H1 (cell line): ENCODE results near the gene RRP9. TPM values are rescaled to one million over a fixed set of nuclear protein-coding genes. Genes with fewer than 3 reads are reported as not detected.

Experiments used
- CTCF ChIA-PET: fragments of 300-600 bp; sonication (Branson Sonifier 250); formaldehyde crosslinking; loops from one replicate; lab custom pipeline; 2021; ENCODE audit not compliant: partially characterized antibody; lab: Charles Lee
- POLR2A ChIA-PET: fragments of 300-600 bp; sonication (Branson Sonifier 250); formaldehyde crosslinking; loops from one replicate; lab custom pipeline; 2021; ENCODE audit warnings: inconsistent platforms; ENCODE audit not compliant: partially characterized antibody; lab: Charles Lee
- DNase-seq, 2 experiments: peaks; one replicate each; pipeline versions ENCODE4 v3.0.0 to v3.0.0-alpha.2; 2010 to 2022; ENCODE audit warnings: low spot score in 2 of 2, low read depth in 1 of 2, mixed read lengths in 1 of 2
- FAIRE-seq: peaks from 2 replicates; lab custom pipeline; 2011; peaks lifted over from hg19 to GRCh38; lab: Jason Lieb, UNC
- H2AFZ ChIP-seq: 2 replicates; pipeline ENCODE4 v1.8.1; 2012; ENCODE audit warnings: low read length, inconsistent platforms
- H2AK5ac ChIP-seq: 2 replicates; pipeline ENCODE4 v1.6.1; 2013; ENCODE audit warnings: low read depth, low read length
- H2BK120ac ChIP-seq: replicated peaks from 2 replicates; pipeline ENCODE3; 2013; ENCODE audit warnings: low read depth, low read length, inconsistent platforms
- H2BK12ac ChIP-seq: 2 replicates; pipeline ENCODE4 v1.6.1; 2013; ENCODE audit warnings: low read depth, low read length
- H2BK15ac ChIP-seq: 2 replicates; pipeline ENCODE4 v1.6.1; 2013; ENCODE audit warnings: low read length
- H2BK20ac ChIP-seq: 2 replicates; pipeline ENCODE4 v1.6.1; 2013; ENCODE audit warnings: low read length
- H2BK5ac ChIP-seq: 2 replicates; pipeline ENCODE4 v1.6.1; 2013; ENCODE audit warnings: low read depth, low read length
- H3K14ac ChIP-seq: 2 replicates; pipeline ENCODE4 v1.6.1; 2013; ENCODE audit warnings: inconsistent platforms; ENCODE audit not compliant: insufficient read length
- H3K18ac ChIP-seq: 2 replicates; pipeline ENCODE4 v1.6.1; 2013; ENCODE audit warnings: low read length; ENCODE audit errors: extremely low read depth
- H3K23ac ChIP-seq: 2 replicates; pipeline ENCODE4 v1.6.1; 2013; ENCODE audit warnings: inconsistent platforms; ENCODE audit not compliant: insufficient read length
- H3K23me2 ChIP-seq: 2 replicates; pipeline ENCODE4 v1.6.1; 2013; ENCODE audit warnings: low read depth, low read length
- H3K27ac ChIP-seq: 2 replicates; pipeline ENCODE4 v1.6.1; 2011; ENCODE audit warnings: low read depth, low read length, inconsistent platforms
- H3K27me3 ChIP-seq, 4 experiments: replicated peaks in 1 of 4; 1 replicate in 1 of 4; 2 replicates in 3 of 4; pipeline versions ENCODE4 v1.6.1 to v1.8.1; 2011 to 2013; ENCODE audit warnings: low read length in 3 of 4, mild to moderate bottlenecking in 3 of 4, inconsistent platforms in 2 of 4, mixed read lengths in 2 of 4, moderate library complexity in 1 of 4; ENCODE audit not compliant: control insufficient read depth in 3 of 4, insufficient read depth in 3 of 4; ENCODE audit errors: extremely low read depth in 1 of 4
- H3K36me3 ChIP-seq, 4 experiments: 2 replicates each; pipeline versions ENCODE4 v1.6.1 to v1.8.1; 2011 to 2013; ENCODE audit warnings: mild to moderate bottlenecking in 4 of 4, low read length in 3 of 4, moderate library complexity in 2 of 4, control low read depth in 1 of 4, inconsistent platforms in 1 of 4; ENCODE audit not compliant: insufficient read depth in 4 of 4, control insufficient read depth in 2 of 4
- H3K4ac ChIP-seq: replicated peaks from 2 replicates; pipeline ENCODE3; 2013; ENCODE audit warnings: low read length, low read depth, mixed read lengths, inconsistent platforms; ENCODE audit not compliant: insufficient read length
- H3K4me1 ChIP-seq, 4 experiments: replicated peaks in 1 of 4; 1 replicate in 1 of 4; 2 replicates in 3 of 4; pipeline versions ENCODE4 v1.6.1 to v1.8.1; 2011 to 2013; ENCODE audit warnings: low read length in 3 of 4, inconsistent platforms in 2 of 4, mixed read lengths in 1 of 4; ENCODE audit not compliant: insufficient read depth in 4 of 4, control insufficient read depth in 3 of 4
- H3K4me2 ChIP-seq, 2 experiments: 2 replicates each; pipeline versions ENCODE4 v1.6.1 to v1.8.1; 2011 to 2013; ENCODE audit warnings: low read depth in 2 of 2, low read length in 2 of 2, control low read depth in 1 of 2, inconsistent platforms in 1 of 2, mild to moderate bottlenecking in 1 of 2; ENCODE audit not compliant: insufficient read depth in 1 of 2
- H3K4me3 ChIP-seq, 4 experiments: fragments of 200-600, 300-600 bp in 1 of 4; sonication (generic), shearing (Covaris generic), sonication (Bioruptor Twin) in 1 of 4; 2 replicates each; pipeline versions ENCODE4 v1.5.1 to v1.8.1; 2011 to 2016; ENCODE audit warnings: low read length in 4 of 4, low read depth in 3 of 4, control low read depth in 2 of 4, inconsistent platforms in 2 of 4, mild to moderate bottlenecking in 2 of 4, mixed read lengths in 1 of 4, moderate library complexity in 1 of 4; ENCODE audit not compliant: insufficient read depth in 2 of 4; ENCODE audit errors: extremely low read depth in 1 of 4
- H3K56ac ChIP-seq: replicated peaks from 2 replicates; pipeline ENCODE3; 2013; ENCODE audit warnings: low read depth, mild to moderate bottlenecking, mixed read lengths, low read length, inconsistent platforms; ENCODE audit not compliant: insufficient read length
- H3K79me1 ChIP-seq: 2 replicates; pipeline ENCODE4 v1.6.1; 2013; ENCODE audit warnings: low read depth, low read length, control low read depth
- H3K79me2 ChIP-seq, 2 experiments: 2 replicates each; pipeline versions ENCODE4 v1.6.1 to v1.8.1; 2012 to 2013; ENCODE audit warnings: low read length in 2 of 2, mild to moderate bottlenecking in 2 of 2, inconsistent platforms in 1 of 2; ENCODE audit not compliant: insufficient read depth in 2 of 2, control insufficient read depth in 1 of 2
- H3K9ac ChIP-seq, 4 experiments: replicated peaks in 1 of 4; 1 replicate in 1 of 4; 2 replicates in 3 of 4; pipeline versions ENCODE4 v1.6.1 to v1.8.1; 2011 to 2013; ENCODE audit warnings: low read depth in 3 of 4, low read length in 3 of 4, control low read depth in 2 of 4, mild to moderate bottlenecking in 2 of 4, moderate library complexity in 2 of 4, inconsistent platforms in 1 of 4; ENCODE audit errors: extremely low read depth in 1 of 4
- H3K9me3 ChIP-seq, 2 experiments: 2 replicates each; pipeline versions ENCODE4 v1.6.1 to v1.8.1; 2012 to 2013; ENCODE audit warnings: mild to moderate bottlenecking in 2 of 2, moderate library complexity in 2 of 2, control low read depth in 1 of 2, inconsistent platforms in 1 of 2, low read depth in 1 of 2, low read length in 1 of 2, mixed read lengths in 1 of 2; ENCODE audit not compliant: insufficient read depth in 2 of 2
- H4K20me1 ChIP-seq, 2 experiments: replicated peaks in 1 of 2; 2 replicates each; pipeline versions ENCODE3 to v1.8.1; 2011 to 2013; ENCODE audit warnings: inconsistent platforms in 2 of 2, low read length in 2 of 2, mild to moderate bottlenecking in 1 of 2; ENCODE audit not compliant: insufficient read depth in 2 of 2, control insufficient read depth in 1 of 2
- H4K5ac ChIP-seq: 2 replicates; pipeline ENCODE4 v1.6.1; 2013; ENCODE audit warnings: low read length, low read depth, mixed read lengths, inconsistent platforms; ENCODE audit not compliant: insufficient read length
- H4K8ac ChIP-seq: 2 replicates; pipeline ENCODE4 v1.8.0; 2013; ENCODE audit warnings: mild to moderate bottlenecking, moderate library complexity, low read length, inconsistent platforms; ENCODE audit not compliant: insufficient read depth; ENCODE audit errors: extremely low read depth
- H4K91ac ChIP-seq: replicated peaks from 2 replicates; pipeline ENCODE3; 2013; ENCODE audit warnings: low read length, mixed read lengths, inconsistent platforms; ENCODE audit not compliant: insufficient read length
- CHD1 ChIP-seq: IDR thresholded peaks from 2 replicates; pipeline ENCODE4 v1.6.1; 2012; ENCODE audit warnings: low read depth, low read length, improper control_type of control experiment
- EP300 ChIP-seq, 2 experiments: IDR thresholded peaks; 1 replicate in 1 of 2; 2 replicates in 1 of 2; pipeline ENCODE4 v1.6.1; 2011 to 2012; ENCODE audit warnings: low read depth in 2 of 2, low read length in 2 of 2, mild to moderate bottlenecking in 2 of 2, borderline replicate concordance in 1 of 2, inconsistent platforms in 1 of 2, moderate library complexity in 1 of 2
- FOSL1 ChIP-seq: IDR thresholded peaks from 2 replicates; pipeline ENCODE4 v1.6.1; 2011; ENCODE audit warnings: mild to moderate bottlenecking, low read depth, low read length, moderate library complexity; ENCODE audit not compliant: insufficient read depth
- GTF2F1 ChIP-seq: IDR thresholded peaks from 2 replicates; pipeline ENCODE4 v1.6.1; 2012; ENCODE audit warnings: low read depth, low read length, improper control_type of control experiment, borderline replicate concordance
- JUN ChIP-seq: IDR thresholded peaks from 2 replicates; pipeline ENCODE4 v1.6.1; 2011; ENCODE audit warnings: low read depth, mild to moderate bottlenecking, improper control_type of control experiment, low read length
- JUND ChIP-seq: IDR thresholded peaks from 2 replicates; pipeline ENCODE4 v1.6.1; 2011; ENCODE audit warnings: mild to moderate bottlenecking, improper control_type of control experiment, low read length
- MAFK ChIP-seq: IDR thresholded peaks from 2 replicates; pipeline ENCODE4 v1.6.1; 2012; ENCODE audit warnings: low read depth, mild to moderate bottlenecking, improper control_type of control experiment, low read length
- POU5F1 ChIP-seq: IDR thresholded peaks from 2 replicates; pipeline ENCODE4 v1.6.1; 2011; ENCODE audit warnings: low read depth, mild to moderate bottlenecking, low read length, moderate library complexity
- RNF2 ChIP-seq: fragments of 200-900, 300-1000 bp; sonication (generic); IDR thresholded peaks from 2 replicates; pipeline ENCODE4 v1.7.1; 2016; ENCODE audit warnings: borderline replicate concordance, low read depth, mild to moderate bottlenecking, antibody characterized with exemption, low read length; ENCODE audit not compliant: poor library complexity, severe bottlenecking; ENCODE audit errors: missing control alignments
- SP2 ChIP-seq: IDR thresholded peaks from 2 replicates; pipeline ENCODE4 v1.6.1; 2012; ENCODE audit warnings: mild to moderate bottlenecking, low read length, inconsistent platforms
- TAF7 ChIP-seq: optimal IDR thresholded peaks from 2 replicates; pipeline ENCODE3; 2011; ENCODE audit warnings: low read depth, mild to moderate bottlenecking, inconsistent platforms, low read length, moderate library complexity, borderline replicate concordance
- WGBS, 2 experiments: shearing (Covaris generic) in 1 of 2; methylation state at CpG; one replicate each; pipeline versions ENCODE4 v1.1.6 to v1.1.7; 2013 to 2015; ENCODE audit warnings: low lambda C conversion rate in 2 of 2, mixed read lengths in 2 of 2, inconsistent platforms in 1 of 2, low coverage in 1 of 2, missing lambda C conversion rate in 1 of 2; ENCODE audit not compliant: insufficient replicate concordance in 2 of 2, insufficient coverage in 1 of 2, insufficient read length in 1 of 2; ENCODE audit errors: extremely low coverage in 1 of 2, missing lambda C conversion rate in 1 of 2; 5-methylcytosine and 5-hydroxymethylcytosine counted together
- polyA plus RNA-seq, 7 experiments: library from polyadenylated mRNA; depleted of rRNA in 3 of 7; stranded (reverse) in 5 of 7; unstranded in 2 of 7; fragments of >200 nt in 5 of 7; fragments of 200-250 nt in 2 of 7; gene quantifications; 1 replicate in 5 of 7; 2 replicates in 1 of 7; 4 replicates in 1 of 7; pipeline versions ENCODE4 v1.2.1 to v1.2.3, GENCODE V29; 2011 to 2013; ENCODE audit warnings: missing spikeins in 2 of 7, mixed read lengths in 2 of 7
- total RNA-seq: library from RNA; stranded (reverse); fragmentation: NEBNext Ultra II Directional; extraction: Animal tissue kit (Norgen Biotek cat#: 25700); gene quantifications from 2 replicates; pipeline ENCODE4 v1.2.1, GENCODE V29; 2021

Gene RRP9
- total and polyA plus RNA-seq, 2 of the 8 experiments (the other 6 are each of a cell fraction or from before 2014, with no cell fraction given) = 55.6 to 68.9 TPM

DNA sequence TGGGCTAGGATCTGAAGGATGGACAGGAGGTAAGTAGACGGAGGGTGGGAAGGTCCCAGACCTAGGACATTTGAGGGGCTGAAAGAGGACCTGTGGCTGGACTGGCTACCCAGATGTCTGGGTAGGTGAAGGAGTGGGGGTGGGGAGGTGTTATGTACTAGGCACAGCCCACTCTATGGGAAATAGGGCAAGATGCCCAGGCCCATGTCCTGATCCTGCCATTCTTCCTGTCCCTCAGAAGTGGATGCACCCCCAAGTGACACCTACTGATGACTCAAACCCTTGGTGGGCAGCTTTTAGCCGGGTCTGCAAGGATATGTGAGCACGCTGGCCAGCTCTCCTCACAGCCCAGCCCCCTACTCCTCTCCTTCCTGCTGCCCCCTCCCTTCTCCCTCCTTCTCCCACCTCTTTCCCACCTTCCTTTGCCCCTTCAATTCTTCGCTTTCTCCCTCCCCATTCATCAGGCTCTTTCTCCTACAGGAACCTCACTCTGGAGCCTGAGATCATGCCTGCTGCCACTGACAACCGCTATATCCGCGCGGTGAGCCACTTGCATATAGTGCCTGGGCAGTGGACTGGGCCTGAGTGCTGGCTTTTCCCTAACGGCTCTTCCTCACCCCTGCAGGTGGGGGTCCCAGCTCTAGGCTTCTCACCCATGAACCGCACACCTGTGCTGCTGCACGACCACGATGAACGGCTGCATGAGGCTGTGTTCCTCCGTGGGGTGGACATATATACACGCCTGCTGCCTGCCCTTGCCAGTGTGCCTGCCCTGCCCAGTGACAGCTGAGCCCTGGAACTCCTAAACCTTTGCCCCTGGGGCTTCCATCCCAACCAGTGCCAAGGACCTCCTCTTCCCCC lies 46.8 kb upstream of the RRP9 start:
- Histone ChIP-seq H3K79me2 (no peaks in the 10 kb centered on the region; a peak in 1 of 4 replicates), H2AFZ (no peak overlapping the region), H2BK120ac (no peak overlapping the region), H3K14ac (no peak overlapping the region), H4K5ac (no peak overlapping the region), H4K91ac (no peak overlapping the region), H3K9me3 (no peaks in the 10 kb centered on the region), H3K4me1 (peaks cover 0 to 13% (median 5%) of the 10 kb centered on the region in 4 experiments; a peak in 6 of 7 replicates), H2BK5ac (no peak overlapping the region), H4K20me1 (peaks cover 3 to 5% of the 10 kb centered on the region in 2 experiments), H2BK15ac (no peak overlapping the region), H3K56ac (no peak overlapping the region), H3K18ac (no peak overlapping the region), H2BK20ac (no peak overlapping the region), H3K79me1 (no peaks in the 10 kb centered on the region; the same call in none of the 2 replicates), H4K8ac (no peak overlapping the region; the same call in 1 of the 2 replicates), H3K27ac (no peak overlapping the region), H3K27me3 (no peaks in the 10 kb centered on the region), H3K36me3 (peaks cover 7 to 22% (median 15%) of the 10 kb centered on the region in 4 experiments; a peak in 7 of 8 replicates), H3K4me3 (no peak overlapping the region), H3K4ac (no peak overlapping the region), H3K4me2 (no peak overlapping the region), H3K23ac (no peak overlapping the region), H3K23me2 (no peaks in the 10 kb centered on the region), H3K9ac (no peak overlapping the region), H2BK12ac (no peak overlapping the region), H2AK5ac (no peak overlapping the region)
- DNase-seq = peak in 1 of 2 experiments; percentile 48
- WGBS, 2 experiments = 84% methylated on average over 15 of the region's 15 CpGs; no CpG with 5 or more reads in 1 of the 2 experiments
- CTCF ChIA-PET = interaction anchor here (1.2 kb wide), 1 partner anchor 47 kb away, joined by 3 read pairs; the partner anchor contains the start of genes PARP3 and RRP9
- POLR2A ChIA-PET = interaction anchor here (0.6 to 25.9 kb wide), 3 partner anchors 15 to 46 kb away, joined by 3 to 923 read pairs (median 3); partner anchors contain the start of genes ABHD14A, ABHD14B, ACY1 and PCBP4
- no peak for FAIRE-seq
- TF ChIP-seq CHD1 (no peak), POU5F1 (no peak), JUN (no peak), GTF2F1 (no peak), SP2 (no peak), EP300 (IDR thresholded peaks at IDR 0.05; ENCODE audit: borderline replicate concordance in 1 of 2, low read depth in 2 of 2, low read length in 2 of 2) (no peak), FOSL1 (no peak), MAFK (no peak), TAF7 (no peak), JUND (no peak), RNF2 (no peak)
